Keratinocyte (primary cell): ENCODE data around the gene CHD9. TPM values are rescaled to one million over a fixed set of nuclear protein-coding genes. Genes with fewer than 3 reads are reported as not detected.

Source experiments
- DNase-seq: peaks from one replicate; pipeline ENCODE4 v3.0.0-alpha.2; 2011; ENCODE audit warnings: low read depth, missing footprints, low spot score
- FAIRE-seq: peaks from 2 replicates; lab custom pipeline; 2011; peaks lifted over from hg19 to GRCh38; lab: Jason Lieb, UNC
- H2AFZ ChIP-seq: 2 replicates; pipeline ENCODE4 v1.6.0; 2012; ENCODE audit warnings: low read length, control low read depth, inconsistent platforms; ENCODE audit not compliant: control insufficient read depth
- H3K27ac ChIP-seq: 2 replicates; pipeline ENCODE4 v1.5.1; 2011; ENCODE audit warnings: low read length; ENCODE audit not compliant: control insufficient read depth, insufficient read depth
- H3K27me3 ChIP-seq: 3 replicates; pipeline ENCODE4 v1.6.0; 2011; ENCODE audit warnings: low read length; ENCODE audit not compliant: control insufficient read depth, insufficient read depth; ENCODE audit errors: extremely low read depth
- H3K36me3 ChIP-seq, 2 experiments: 2 replicates in 1 of 2; 3 replicates in 1 of 2; pipeline ENCODE4 v1.5.1; 2011; ENCODE audit warnings: low read length in 2 of 2, mild to moderate bottlenecking in 1 of 2; ENCODE audit not compliant: control insufficient read depth in 2 of 2, insufficient read depth in 2 of 2; ENCODE audit errors: extremely low read depth in 1 of 2
- H3K4me1 ChIP-seq: 3 replicates; pipeline ENCODE4 v1.5.1; 2011; ENCODE audit warnings: low read length; ENCODE audit not compliant: control insufficient read depth, insufficient read depth; ENCODE audit errors: extremely low read depth
- H3K4me2 ChIP-seq: 3 replicates; pipeline ENCODE4 v1.6.0; 2011; ENCODE audit warnings: low read depth, low read length; ENCODE audit not compliant: control insufficient read depth, insufficient read depth; ENCODE audit errors: extremely low read depth
- H3K4me3 ChIP-seq, 3 experiments: fragments of 200-600 bp in 1 of 3; sonication (generic) in 1 of 3; 2 replicates in 2 of 3; 3 replicates in 1 of 3; pipeline ENCODE4 v1.5.1; 2011 to 2016; ENCODE audit warnings: low read length in 3 of 3, mild to moderate bottlenecking in 3 of 3, control low read depth in 2 of 3, inconsistent platforms in 1 of 3, low read depth in 1 of 3, mixed read lengths in 1 of 3, mixed run types in 1 of 3, moderate library complexity in 1 of 3; ENCODE audit not compliant: control insufficient read depth in 2 of 3, insufficient read depth in 2 of 3; ENCODE audit errors: extremely low read depth in 1 of 3
- H3K79me2 ChIP-seq: 2 replicates; pipeline ENCODE4 v1.6.0; 2012; ENCODE audit warnings: low read length; ENCODE audit not compliant: control insufficient read depth, insufficient read depth
- H3K9ac ChIP-seq: 3 replicates; pipeline ENCODE4 v1.6.0; 2011; ENCODE audit warnings: low read length; ENCODE audit not compliant: control insufficient read depth, insufficient read depth; ENCODE audit errors: extremely low read depth
- H3K9me1 ChIP-seq: 3 replicates; pipeline ENCODE4 v1.6.0; 2011; ENCODE audit warnings: low read length; ENCODE audit not compliant: control insufficient read depth, insufficient read depth; ENCODE audit errors: extremely low read depth
- H3K9me3 ChIP-seq: 2 replicates; pipeline ENCODE4 v1.5.1; 2012; ENCODE audit warnings: low read depth, low read length; ENCODE audit not compliant: control insufficient read depth
- H4K20me1 ChIP-seq: 3 replicates; pipeline ENCODE4 v1.6.0; 2011; ENCODE audit warnings: low read length; ENCODE audit not compliant: control insufficient read depth, insufficient read depth; ENCODE audit errors: extremely low read depth
- EZH2 ChIP-seq: IDR thresholded peaks from one replicate; pipeline ENCODE4 v1.6.1; 2012; ENCODE audit warnings: inconsistent platforms, mild to moderate bottlenecking, low read length, moderate library complexity
- dilution Hi-C: fragments of 300-500 bp; cut with MboI; formaldehyde crosslinking; loops from one replicate; pipeline ENCODE4 v1.7.0; 2020; ENCODE audit warnings: low sequenced_read_pairs; ENCODE audit not compliant: extremely low pct_ligation_motif_present
- polyA plus RNA-seq, 5 experiments: library from polyadenylated mRNA; depleted of rRNA in 3 of 5; stranded (reverse) in 3 of 5; stranded (forward) in 1 of 5; unstranded in 1 of 5; fragments of >200 nt; gene quantifications; 1 replicate in 1 of 5; 2 replicates in 3 of 5; 3 replicates in 1 of 5; pipeline versions ENCODE4 v1.2.1 to v1.2.3, GENCODE V29; 2011 to 2012; ENCODE audit warnings: missing spikeins in 2 of 5, low read depth in 1 of 5, low replicate concordance in 1 of 5
- TF ChIP-seq, protein P1 (sequence below), 3 experiments: IDR thresholded peaks in 1 of 3; conservative IDR thresholded peaks in 1 of 3; optimal IDR thresholded peaks in 1 of 3; 2 replicates in 2 of 3; 3 replicates in 1 of 3; pipeline versions ENCODE3 to v1.5.1; 2011; ENCODE audit warnings: low read length in 3 of 3, mild to moderate bottlenecking in 3 of 3, moderate library complexity in 2 of 3, control low read depth in 1 of 3, inconsistent platforms in 1 of 3; ENCODE audit not compliant: insufficient read depth in 2 of 3; ENCODE audit errors: extremely low read depth in 1 of 3

The CHD9 gene
- polyA plus RNA-seq, 1 donor (not counting 4 experiments of a cell fraction or from before 2014, with no cell fraction given), result 32.8 TPM

DNA sequence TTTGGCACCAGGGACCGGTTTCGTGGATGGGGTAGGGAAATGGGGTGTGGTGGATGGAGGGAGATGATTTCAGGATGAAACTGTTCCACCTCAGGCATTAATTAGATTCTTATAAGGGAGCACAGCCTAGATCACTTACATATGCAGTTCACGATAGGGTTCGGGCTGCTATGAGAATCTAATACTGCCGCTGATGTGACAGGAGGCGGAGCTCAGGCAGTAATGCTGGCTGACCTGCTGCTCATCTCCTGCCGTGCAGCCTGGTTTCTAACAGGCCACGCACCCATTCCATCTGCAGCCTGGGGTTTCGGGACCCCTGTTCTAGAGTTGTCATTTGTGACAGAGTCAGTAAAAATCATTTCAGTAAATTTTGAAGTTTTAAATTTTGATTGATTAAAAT lies 99.7 kb downstream of the CHD9 start:
- DNase-seq, result no peak
- H3K36me3 ChIP-seq, result peaks cover 9 to 11% of the 10 kb centered on the region in 2 experiments
- no peaks in the 10 kb centered on the region for H4K20me1 ChIP-seq
- H3K9me3 ChIP-seq, result no peaks in the 10 kb centered on the region
- no peaks in the 10 kb centered on the region for H3K9me1 ChIP-seq
- peak; percentile 17 for FAIRE-seq
- no peak overlapping the region for H3K9ac ChIP-seq
- H3K4me1 ChIP-seq, result peaks cover 3% of the 10 kb centered on the region
- H2AFZ ChIP-seq, result no peak overlapping the region
- dilution Hi-C loops, result no loop called here
- H3K4me2 ChIP-seq, result peak overlapping the region; percentile 18
- H3K4me3 ChIP-seq, result no peak overlapping the region
- H3K27me3 ChIP-seq, result no peaks in the 10 kb centered on the region
- TF ChIP-seq, protein P1, sequence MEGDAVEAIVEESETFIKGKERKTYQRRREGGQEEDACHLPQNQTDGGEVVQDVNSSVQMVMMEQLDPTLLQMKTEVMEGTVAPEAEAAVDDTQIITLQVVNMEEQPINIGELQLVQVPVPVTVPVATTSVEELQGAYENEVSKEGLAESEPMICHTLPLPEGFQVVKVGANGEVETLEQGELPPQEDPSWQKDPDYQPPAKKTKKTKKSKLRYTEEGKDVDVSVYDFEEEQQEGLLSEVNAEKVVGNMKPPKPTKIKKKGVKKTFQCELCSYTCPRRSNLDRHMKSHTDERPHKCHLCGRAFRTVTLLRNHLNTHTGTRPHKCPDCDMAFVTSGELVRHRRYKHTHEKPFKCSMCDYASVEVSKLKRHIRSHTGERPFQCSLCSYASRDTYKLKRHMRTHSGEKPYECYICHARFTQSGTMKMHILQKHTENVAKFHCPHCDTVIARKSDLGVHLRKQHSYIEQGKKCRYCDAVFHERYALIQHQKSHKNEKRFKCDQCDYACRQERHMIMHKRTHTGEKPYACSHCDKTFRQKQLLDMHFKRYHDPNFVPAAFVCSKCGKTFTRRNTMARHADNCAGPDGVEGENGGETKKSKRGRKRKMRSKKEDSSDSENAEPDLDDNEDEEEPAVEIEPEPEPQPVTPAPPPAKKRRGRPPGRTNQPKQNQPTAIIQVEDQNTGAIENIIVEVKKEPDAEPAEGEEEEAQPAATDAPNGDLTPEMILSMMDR (optimal IDR thresholded peaks at IDR 0.05 in 1 of 3, IDR thresholded peaks at IDR 0.05 in 1 of 3, conservative IDR thresholded peaks at IDR 0.05 in 1 of 3; ENCODE audit: extremely low read depth in 1 of 3, insufficient read depth in 2 of 3, low read length in 3 of 3), result no peak
- TF ChIP-seq EZH2, result no peak
- H3K79me2 ChIP-seq, result peaks cover 40% of the 10 kb centered on the region
- H3K27ac ChIP-seq, result no peak overlapping the region

DNA sequence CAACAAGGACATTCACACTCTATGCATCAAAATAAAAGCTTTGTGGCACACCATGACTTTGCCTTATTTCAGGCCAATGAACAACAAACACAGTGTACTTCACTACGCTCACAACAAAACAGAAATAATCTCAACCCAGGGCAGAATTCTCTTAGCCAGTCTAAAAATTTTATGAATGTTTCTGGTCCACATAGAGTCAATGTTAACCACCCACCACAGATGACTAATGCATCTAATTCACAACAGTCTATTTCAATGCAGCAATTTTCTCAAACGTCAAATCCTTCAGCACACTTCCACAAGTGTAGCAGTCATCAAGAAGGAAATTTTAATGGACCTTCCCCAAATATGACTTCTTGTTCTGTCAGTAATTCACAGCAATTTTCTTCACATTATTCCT lies 101.7 kb downstream of the CHD9 start:
- Histone ChIP-seq H2AFZ (no peak overlapping the region), H3K27me3 (no peaks in the 10 kb centered on the region), H3K9me3 (no peaks in the 10 kb centered on the region), H3K4me2 (no peak overlapping the region), H3K27ac (no peak overlapping the region), H3K36me3 (peaks cover 9 to 12% of the 10 kb centered on the region in 2 experiments), H3K4me3 (no peak overlapping the region), H3K4me1 (peaks cover 3% of the 10 kb centered on the region), H3K9me1 (no peaks in the 10 kb centered on the region), H3K79me2 (peaks cover 29% of the 10 kb centered on the region), H4K20me1 (no peaks in the 10 kb centered on the region), H3K9ac (no peak overlapping the region)
- dilution Hi-C loops, result no loop called here
- FAIRE-seq, result no peak
- DNase-seq, result no peak
- no peak for TF ChIP-seq EZH2
- TF ChIP-seq, protein P1 (optimal IDR thresholded peaks at IDR 0.05 in 1 of 3, IDR thresholded peaks at IDR 0.05 in 1 of 3, conservative IDR thresholded peaks at IDR 0.05 in 1 of 3; ENCODE audit: extremely low read depth in 1 of 3, insufficient read depth in 2 of 3, low read length in 3 of 3), result no peak
